VCaP (cell line): Measurements from ENCODE around the gene VAMP2.

Experiments
- H3K27ac ChIP-seq: fragments of 450-650 bp; 2 replicates; pipeline ENCODE4 v1.5.1; 2017
- TF ChIP-seq, protein P1 (sequence below): fragments of 450-650 bp; conservative IDR thresholded peaks from 2 replicates; pipeline ENCODE4 v1.5.1; 2017; ENCODE audit warnings: mild to moderate bottlenecking, moderate library complexity

The VAMP2 gene, protein sequence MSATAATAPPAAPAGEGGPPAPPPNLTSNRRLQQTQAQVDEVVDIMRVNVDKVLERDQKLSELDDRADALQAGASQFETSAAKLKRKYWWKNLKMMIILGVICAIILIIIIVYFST

DNA sequence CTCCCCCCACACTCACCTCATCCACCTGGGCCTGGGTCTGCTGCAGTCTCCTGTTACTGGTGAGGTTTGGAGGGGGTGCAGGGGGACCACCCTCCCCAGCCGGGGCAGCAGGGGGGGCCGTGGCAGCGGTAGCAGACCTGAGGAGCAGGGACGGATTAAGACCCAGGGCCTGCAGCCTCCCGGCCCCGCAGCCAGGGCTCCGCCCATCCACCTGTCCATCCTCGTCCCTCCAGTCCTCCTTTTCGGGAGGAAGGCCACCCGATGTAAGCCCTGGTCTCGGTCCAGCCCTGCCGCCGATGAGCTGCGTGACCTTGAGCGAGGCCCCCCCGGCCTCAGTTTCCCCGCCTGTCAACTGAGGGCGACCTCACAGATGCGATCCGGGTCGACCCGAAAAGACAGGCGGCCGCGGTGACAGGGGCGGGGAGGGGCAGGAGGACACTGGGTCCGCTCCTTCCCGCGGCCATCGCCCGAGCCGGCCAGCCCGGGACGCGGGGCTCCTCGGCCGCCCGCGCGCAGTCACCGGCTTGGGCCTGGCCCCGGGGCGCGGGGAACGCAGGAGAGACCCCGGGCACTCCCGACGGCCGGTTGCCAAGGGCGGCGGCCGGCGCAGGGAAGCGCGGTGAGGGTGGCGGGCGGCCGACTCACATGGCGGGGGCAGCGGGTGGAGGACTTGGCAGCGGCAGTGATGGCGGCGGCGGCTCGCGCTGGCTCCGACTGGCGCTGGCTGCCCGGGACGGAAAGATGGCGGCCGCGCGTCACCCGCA lies at the start of gene VAMP2:
VAMP2 (minus strand) TSS at position 716 of the 764 bp plus-strand sequence; CDS start at position 647, 69 bp downstream.
- peak within 1 kb of the TSS; percentile 90 for H3K27ac ChIP-seq
- TF ChIP-seq, protein P1, sequence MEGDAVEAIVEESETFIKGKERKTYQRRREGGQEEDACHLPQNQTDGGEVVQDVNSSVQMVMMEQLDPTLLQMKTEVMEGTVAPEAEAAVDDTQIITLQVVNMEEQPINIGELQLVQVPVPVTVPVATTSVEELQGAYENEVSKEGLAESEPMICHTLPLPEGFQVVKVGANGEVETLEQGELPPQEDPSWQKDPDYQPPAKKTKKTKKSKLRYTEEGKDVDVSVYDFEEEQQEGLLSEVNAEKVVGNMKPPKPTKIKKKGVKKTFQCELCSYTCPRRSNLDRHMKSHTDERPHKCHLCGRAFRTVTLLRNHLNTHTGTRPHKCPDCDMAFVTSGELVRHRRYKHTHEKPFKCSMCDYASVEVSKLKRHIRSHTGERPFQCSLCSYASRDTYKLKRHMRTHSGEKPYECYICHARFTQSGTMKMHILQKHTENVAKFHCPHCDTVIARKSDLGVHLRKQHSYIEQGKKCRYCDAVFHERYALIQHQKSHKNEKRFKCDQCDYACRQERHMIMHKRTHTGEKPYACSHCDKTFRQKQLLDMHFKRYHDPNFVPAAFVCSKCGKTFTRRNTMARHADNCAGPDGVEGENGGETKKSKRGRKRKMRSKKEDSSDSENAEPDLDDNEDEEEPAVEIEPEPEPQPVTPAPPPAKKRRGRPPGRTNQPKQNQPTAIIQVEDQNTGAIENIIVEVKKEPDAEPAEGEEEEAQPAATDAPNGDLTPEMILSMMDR = no peak

DNA sequence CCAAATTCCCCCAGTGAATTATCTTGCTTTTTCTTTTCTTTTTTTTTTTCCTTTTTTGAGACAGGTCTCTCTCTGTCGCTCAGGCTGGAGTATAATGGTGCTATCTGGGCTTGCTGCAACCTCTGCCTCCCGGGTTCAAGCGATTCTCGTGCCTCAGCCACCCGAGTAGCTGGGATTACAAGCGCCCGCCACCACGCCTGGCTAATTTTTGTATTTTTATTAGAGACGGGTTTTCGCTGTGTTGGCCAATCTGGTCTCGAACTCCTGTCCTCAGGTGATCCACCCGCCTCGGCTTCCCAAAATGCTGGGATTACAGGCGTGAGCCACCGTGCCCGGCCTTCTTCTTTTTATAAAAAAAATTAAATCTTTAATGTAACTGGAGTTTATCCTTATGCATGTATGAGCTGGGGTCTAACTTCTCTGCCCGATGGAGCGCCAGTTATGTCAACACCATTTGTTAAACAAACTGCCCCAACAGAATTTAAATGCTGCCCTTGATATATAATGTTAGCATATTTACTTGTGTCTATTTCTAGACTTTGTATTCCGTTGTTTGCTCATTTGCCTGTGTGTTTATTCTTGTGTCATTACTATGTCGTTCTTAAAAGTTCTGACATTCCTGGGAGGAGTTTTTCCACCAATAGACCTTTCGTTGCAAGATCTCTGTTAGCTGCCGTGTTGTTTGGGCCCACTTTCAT lies 48.2 kb upstream of the VAMP2 start:
- TF ChIP-seq, protein P1 = no peak
- peak overlapping the region; percentile 60 for H3K27ac ChIP-seq

DNA sequence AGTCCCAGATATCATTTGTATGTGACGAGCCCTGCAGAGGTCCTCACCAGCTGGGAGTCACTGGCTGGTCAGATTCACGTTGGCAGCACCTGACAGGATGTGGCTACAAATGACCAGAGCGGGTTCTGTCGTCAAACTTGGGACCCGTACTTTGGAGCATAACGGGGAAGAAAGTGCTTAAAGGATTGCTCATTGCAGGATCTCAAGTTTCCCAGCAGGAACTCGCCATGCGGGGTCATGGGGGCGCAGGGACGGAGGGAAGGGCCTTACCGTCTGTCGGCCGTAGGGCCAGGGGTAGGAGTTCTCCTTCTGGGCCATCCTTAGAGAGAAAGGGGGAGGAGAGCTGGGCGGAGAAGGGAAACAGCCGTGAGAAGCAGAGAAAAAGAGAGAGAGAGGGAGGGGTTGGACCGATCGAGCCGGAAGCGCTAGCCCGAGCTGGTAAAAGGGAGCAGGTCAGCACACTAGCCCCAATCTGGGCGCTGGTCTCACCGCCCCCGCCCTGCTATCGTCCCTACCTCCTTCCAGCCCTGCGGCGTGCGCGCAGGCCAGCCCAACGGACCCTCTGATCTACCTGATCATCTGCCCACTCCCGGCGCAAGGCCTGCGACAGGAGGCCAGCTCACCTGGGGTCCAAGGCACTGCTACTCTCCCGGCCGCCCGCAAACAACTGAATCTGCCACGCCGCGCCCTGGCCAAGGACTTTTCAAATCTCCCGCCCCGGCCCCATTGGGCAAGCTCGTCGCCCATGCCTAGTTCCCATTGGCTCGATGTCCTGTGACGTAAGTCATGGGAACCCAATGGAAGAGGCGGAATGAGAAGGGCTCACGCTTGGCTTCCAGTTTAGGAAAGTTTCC lies 47.4 kb upstream of the VAMP2 start, which contains the start of gene AURKB:
AURKB (minus strand) TSS at position 669 of the 854 bp plus-strand sequence; CDS start at position 318, 351 bp downstream.
- H3K27ac ChIP-seq = peak within 1 kb of the TSS; percentile 60
- TF ChIP-seq, protein P1 = no peak

DNA sequence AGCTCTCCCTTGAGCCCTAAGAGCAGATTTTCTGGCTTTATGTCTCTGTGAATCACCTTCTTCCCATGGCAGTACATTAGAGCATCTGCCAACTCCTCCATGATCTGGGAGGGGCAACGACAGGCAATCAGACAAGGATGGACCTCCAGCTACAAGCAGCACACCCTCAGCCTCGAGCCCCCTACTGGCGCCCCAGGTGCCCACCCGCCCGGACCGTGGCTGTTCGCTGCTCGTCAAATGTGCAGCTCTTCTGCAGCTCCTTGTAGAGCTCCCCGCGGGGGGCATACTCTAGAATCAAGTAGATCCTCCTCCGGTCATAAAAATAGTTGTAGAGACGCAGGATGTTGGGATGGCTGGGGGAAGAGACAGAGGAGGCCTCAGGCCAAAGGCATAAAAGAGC lies 43.8 kb upstream of the VAMP2 start:
- TF ChIP-seq, protein P1 = no peak
- no peak overlapping the region for H3K27ac ChIP-seq

DNA sequence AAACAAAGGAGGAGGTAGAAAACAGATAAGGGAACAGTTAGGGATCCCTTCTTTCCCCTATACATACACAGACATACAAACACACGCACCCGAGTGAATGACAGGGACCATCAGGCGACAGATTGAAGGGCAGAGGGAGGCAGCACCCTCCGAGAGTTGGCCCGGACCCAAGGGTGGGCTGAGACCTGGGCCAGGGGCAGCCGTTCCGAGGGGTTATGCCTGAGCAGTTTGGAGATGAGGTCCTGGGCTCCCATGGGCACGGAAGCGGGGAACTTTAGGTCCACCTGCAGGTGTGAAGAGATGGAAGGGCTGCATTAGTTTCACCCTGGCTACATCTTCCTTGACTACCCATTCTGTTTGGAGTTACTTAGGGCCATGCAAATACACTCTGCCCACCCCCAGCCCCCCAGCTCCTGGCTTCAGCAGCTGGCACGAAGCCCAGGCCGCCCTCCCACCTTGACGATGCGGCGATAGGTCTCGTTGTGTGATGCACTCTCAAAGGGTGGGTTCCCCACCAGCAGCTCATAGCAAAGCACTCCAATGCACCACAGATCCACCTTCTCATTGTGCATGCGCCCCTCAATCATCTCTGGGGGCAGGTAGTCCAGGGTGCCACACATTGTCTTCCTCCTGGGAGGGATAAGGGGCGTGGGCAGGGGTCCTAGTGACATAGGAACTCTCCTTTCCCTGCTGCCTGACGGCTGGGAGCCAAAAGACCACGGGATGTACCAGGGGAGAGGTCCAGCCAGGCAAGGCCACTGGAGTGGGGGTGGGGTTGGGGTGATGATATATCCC lies 42.2 kb upstream of the VAMP2 start:
- TF ChIP-seq, protein P1 = no peak
- no peak overlapping the region for H3K27ac ChIP-seq

DNA sequence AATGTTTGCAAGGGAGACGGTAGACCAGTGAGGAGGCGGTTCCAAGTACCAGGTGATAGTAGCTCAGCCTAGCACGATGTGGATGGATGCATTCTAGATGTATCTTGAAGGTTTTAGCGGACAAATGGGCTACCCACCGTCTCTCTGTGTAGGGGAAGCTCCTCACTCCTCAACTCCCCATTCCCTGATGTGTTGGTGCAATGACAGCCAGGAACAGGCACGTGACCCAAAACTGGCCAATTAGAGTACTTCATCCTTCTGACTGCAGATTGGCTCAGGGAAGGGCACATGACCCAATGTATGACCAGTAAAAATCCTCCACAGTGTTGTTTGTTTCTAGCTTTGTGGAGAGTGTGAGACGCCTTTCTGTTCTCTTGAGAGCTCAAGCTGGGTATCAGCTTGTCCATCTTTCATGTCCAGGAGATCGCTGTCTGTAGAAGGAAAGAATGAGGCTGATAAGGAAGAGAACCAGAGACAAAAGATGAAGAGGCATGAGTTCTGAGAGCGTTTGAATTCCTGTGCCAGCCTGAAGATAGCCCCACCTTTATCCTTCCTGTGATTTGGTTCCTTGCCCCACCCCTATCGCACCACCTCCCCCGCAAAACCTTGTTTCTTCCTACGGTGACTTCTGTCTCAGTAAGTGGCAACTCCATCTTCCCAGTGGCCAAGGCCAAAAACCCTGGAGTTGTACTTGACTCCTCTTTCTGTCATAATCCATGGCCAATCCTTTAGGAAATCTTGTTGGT lies 29.5 kb upstream of the VAMP2 start:
- H3K27ac ChIP-seq = no peak overlapping the region
- TF ChIP-seq, protein P1 = no peak
